GM12873 (cell line): ENCODE measurements around the gene CDH20.

ENCODE experiments used
- CTCF ChIP-seq: IDR thresholded peaks from 2 replicates; pipeline ENCODE4 v1.5.1; 2012; ENCODE audit warnings: low read depth, mild to moderate bottlenecking, moderate library complexity, low read length, control low read depth; ENCODE audit not compliant: insufficient read depth; ENCODE audit errors: missing control alignments

CDH20 gene

GRCh38 chr18:61531182-61531581, 198.0 kb downstream of the CDH20 start:
- no peak for TF ChIP-seq CTCF

- TF ChIP-seq CTCF: no peak
Observed at GRCh38 chr18:61531891-61532290, 198.7 kb downstream of the CDH20 start.

- no peak for TF ChIP-seq CTCF
Observed at GRCh38 chr18:61535401-61535800, 202.2 kb downstream of the CDH20 start.

- no peak for TF ChIP-seq CTCF
Observed at GRCh38 chr18:61541673-61542072, 208.4 kb downstream of the CDH20 start.

- no peak for TF ChIP-seq CTCF
Observed at GRCh38 chr18:61542596-61542995, 209.4 kb downstream of the CDH20 start.

- no peak for TF ChIP-seq CTCF
Observed at GRCh38 chr18:61543518-61543917, 210.3 kb downstream of the CDH20 start.

GRCh38 chr18:61544178-61544577, 210.9 kb downstream of the CDH20 start:
- no peak for TF ChIP-seq CTCF
